HG03139 (cell line): ENCODE results near the gene FOXO4.

Experiments used
- ATAC-seq: cut with Tn5 transposase; IDR thresholded peaks from one replicate; pipeline ENCODE4 v1.9.1; 2021; ENCODE audit not compliant: unreplicated experiment

FOXO4 gene

DNA sequence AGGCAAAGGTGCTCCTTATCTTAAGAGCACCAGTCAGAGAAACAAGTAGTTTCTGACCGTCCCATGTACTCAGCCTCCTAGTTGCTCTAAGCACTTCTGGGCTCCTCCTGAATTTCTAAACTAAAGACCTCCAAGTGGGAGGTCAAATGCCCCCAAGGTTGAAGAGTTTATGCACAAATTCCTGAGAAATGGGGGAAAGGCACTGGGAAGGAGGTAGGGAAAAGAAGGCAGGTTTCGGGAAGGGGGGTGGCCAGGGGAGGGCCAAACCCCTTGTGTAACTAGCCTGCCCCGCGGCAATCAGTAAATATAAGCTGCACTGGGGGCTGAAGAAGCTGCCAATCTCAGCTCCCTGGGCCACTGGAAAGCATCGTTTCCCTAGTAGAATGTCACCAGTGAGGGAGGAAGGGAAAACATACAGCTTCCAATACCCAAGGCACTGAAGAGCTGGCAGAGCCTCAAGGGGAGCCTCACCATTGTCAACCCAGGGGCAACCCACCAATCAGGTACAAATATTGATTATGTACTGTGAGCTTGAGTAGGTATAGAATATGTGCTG, 3.4 kb downstream of the FOXO4 start:
- no peak for ATAC-seq

DNA sequence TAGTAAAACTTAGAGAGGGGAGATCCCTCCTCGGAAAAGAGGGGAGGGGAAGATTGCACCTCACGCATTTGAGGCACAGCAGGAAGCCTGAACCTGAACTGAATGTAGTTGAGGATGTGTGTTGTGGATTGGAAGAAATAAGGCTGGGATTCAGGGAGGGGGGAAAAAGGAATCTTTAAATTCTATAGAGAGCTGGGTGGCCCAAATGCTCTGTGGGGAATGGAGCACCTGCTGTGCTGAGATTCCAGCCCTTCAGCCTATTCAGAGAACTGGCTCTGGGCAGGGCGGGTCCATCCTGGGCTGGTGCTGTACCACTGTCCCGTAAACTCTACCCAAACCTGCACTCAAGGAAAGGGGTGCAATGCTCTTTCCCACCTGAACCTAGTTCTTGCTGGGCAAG, 4.1 kb downstream of the FOXO4 start:
- ATAC-seq: no peak

GRCh38 chrX:71100581-71101505, 5.2 kb downstream of the FOXO4 start:
- ATAC-seq: no peak

GRCh38 chrX:71102292-71102691, 6.6 kb downstream of the FOXO4 start:
- ATAC-seq: no peak

DNA sequence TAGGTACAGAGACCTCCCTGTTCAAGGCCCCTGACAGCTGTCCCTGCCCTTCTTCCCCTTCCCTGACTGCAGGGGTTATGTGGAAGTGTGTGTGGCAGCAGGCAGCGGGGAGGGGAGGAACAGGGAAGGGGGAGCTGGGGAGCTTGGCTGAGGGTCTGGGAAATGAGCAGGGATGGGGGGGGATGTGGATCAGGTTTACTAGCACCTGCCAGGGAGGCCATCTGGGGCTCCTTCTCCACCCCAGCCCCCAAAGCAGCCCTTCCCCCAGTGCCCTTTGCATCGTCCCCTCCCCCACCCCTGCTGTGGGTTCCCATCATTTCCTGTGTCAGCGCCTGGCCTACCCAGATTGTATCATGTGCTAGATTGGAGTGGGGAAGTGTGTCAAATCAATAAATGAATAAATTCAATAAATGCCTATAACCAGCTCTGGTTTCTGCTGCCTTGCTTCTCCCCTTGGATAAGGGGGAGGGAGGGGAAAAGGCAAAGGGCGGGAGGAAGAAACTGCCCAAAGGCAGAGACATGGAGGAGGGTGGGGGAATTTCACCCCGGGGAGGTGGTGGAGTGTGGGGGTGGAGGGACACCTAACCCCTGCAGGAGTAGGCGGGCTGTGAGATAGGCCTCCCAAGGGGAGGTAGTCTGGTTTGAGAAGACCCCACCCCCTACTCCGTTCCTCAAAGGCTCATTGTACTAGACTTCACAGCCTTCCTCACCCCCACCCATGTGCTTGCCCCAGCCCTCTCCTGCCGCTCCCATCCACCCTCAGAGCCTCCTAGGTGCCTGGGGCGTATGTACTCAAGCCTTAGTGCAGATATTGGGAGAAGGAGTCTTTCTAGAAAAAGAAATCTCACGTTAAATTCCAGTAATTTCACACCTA, 7.7 kb downstream of the FOXO4 start:
- no peak for ATAC-seq

DNA sequence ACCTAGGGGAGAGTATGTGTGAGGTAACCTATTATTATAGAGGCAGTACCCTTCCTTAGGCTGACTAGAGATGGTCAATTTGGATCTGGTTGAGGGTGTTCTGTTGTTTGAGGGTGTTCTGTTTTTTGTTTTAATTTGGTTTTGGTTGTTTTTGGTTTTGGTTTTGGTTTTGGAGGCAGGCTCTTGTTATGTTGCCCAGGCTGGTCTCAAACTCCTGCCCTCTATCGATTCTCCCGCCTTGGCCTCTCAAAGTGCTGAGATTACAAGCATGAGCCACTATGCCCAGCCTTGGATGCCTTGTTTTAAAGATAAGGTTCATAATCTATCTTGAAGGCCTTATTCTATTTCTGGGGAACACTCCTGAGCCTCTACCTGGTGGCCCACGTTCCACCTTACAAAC, 10.0 kb downstream of the FOXO4 start:
- no peak for ATAC-seq

GRCh38 chrX:71106427-71106826, 10.8 kb downstream of the FOXO4 start, which contains the start of gene CXorf65:
CXorf65 (minus strand) TSS chrX:71106740; CDS start chrX:71106556, 184 bp downstream.
- no peak for ATAC-seq

GRCh38 chrX:71107245-71107644, 11.6 kb downstream of the FOXO4 start:
- ATAC-seq: no peak

DNA sequence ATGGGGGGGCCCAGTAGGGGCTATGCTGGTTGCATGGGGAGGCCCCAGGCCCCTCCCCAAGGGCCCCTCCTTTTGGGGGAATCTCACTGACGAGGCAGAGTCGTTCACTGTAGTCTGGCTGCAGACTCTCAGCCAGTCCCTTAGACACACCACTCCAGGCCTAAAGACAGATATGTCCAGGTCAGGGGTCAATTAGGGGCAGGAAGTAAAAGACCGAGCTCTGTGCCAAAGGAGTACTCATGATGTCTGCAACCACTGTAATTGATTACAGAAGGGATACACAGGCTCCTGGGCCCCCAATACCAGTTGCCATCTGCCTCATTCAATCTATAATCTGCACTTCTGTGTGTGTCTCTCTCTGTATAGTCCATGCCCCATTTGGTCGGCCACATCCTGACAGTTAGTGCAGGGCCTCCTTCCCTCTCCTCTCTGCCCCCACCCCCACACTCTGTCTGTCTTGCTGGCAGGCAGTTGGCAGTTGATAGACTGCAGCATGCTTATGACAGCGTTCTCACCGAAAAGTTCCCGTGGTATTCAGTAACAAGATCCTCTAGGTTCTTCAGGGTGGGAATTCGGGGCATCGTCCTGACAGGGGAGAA, 12.2 kb downstream of the FOXO4 start:
- no peak for ATAC-seq

- no peak for ATAC-seq
These were observed 13.4 kb downstream of the FOXO4 start for GRCh38 chrX:71109051-71109450.

DNA sequence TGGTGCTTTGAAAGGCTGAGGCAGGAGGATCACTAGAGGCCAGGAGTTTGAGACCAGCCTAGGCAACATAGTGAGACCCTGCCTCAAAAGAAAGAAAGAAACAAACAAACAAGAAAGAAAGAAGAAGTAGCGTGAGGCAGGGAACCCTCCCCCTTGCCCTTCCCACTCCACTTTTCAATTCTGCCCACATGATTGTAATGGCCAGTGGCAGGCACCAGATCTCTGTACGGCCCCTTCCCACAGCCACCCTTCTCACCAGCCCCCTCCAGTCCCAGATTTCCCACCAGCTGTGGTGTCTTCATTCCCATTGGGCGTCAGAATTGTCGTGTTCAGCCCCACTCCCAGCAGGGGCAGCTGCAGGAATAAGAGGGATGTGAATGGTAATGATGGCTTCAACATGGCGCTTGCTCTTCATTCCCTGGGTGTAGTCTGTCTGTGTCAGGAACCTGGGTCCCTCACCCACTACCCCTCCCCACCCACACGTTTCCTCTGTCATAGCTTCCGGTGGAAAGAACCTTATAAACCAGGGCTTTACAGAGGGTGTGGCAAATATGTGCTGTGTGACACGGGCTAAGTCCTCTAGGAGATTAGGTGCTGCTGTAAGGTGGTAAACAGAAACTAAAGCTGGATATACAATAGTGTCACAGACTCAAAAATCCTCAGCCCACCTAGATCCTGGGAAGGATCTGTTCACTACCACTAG, 15.6 kb downstream of the FOXO4 start, which contains the start of gene IL2RG:
TSS of gene IL2RG (minus strand) at position 437 of the 703 bp plus-strand sequence. CDS start at position 399, 38 bp downstream.
- peak; percentile 86 for ATAC-seq

DNA sequence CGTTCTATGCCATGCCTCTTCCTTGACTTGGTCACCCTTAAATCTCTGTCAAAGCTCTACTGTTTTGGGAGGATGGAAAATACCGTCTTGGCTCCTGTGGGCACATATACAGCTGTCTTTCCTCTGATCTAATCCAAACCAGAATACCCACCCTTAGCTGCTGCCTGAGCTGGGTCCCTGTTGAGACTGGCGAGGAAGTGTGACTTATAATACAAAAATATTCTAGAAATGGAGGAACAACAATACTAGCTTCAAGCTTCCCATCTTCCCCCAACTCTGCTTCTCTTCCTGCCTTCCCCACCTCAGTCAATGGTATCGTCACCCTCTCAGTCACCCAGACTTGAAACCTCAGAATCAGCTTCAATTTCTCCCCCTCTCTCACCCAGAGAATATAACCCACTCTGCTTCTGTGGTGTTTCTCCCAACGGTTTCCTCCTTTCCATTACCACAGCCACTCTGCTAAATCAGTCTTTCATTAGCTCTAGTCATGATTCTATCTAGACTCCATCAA, 16.3 kb downstream of the FOXO4 start:
- peak; percentile 29 for ATAC-seq

GRCh38 chrX:71117358-71117757, 21.7 kb downstream of the FOXO4 start:
- no peak for ATAC-seq

- peak; percentile 93 for ATAC-seq
These were observed 22.7 kb downstream of the FOXO4 start, which contains the start of gene MED12 for GRCh38 chrX:71118032-71118984. MED12 (plus strand) TSS chrX:71118596; CDS start chrX:71118755, 159 bp downstream.

GRCh38 chrX:71118985-71119535, 23.4 kb downstream of the FOXO4 start:
- no peak for ATAC-seq

- no peak for ATAC-seq
These were observed 32.6 kb downstream of the FOXO4 start for GRCh38 chrX:71128166-71128833.

- no peak for ATAC-seq
These were observed 33.5 kb downstream of the FOXO4 start for GRCh38 chrX:71128915-71129765.
